T1000 (cell line): ENCODE results near the gene PHLDA1.
"Not testable (repeated sequence)": the region's sequence is repeated elsewhere in the genome, so short reads cannot be mapped to it uniquely, and the experiment has no call there.

Experiments used
- DNase-seq: peaks from one replicate; lab custom pipeline; 2025; ENCODE audit warnings: mixed read lengths; lab: John Stamatoyannopoulos, UW

PHLDA1 gene

GRCh38 chr12:75985566-75985965 is 46.0 kb downstream of the PHLDA1 start:
- DNase-seq = no peak

- no peak for DNase-seq
Observed at GRCh38 chr12:75984577-75985182, 46.9 kb downstream of the PHLDA1 start.

DNA sequence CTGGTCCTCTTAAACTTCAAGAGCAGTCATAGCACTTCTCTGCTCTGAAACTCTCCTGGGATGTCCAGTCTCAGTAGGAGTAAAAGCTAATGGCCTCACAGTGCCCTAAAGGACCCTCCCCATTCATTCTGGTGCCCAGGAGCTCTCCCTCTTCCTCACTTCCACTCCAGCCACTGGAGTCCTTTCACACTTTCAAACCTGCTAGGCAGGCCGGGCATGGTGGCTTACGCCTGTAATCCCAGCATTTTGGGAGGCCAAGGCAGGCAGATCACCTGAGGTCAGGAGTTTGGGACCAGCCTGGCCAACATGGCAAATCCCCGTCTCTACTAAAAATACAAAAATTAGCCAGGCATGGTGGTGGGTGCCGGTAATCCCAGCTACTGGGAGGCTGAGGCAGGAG is 47.7 kb downstream of the PHLDA1 start:
- not testable (repeated sequence) for DNase-seq

DNA sequence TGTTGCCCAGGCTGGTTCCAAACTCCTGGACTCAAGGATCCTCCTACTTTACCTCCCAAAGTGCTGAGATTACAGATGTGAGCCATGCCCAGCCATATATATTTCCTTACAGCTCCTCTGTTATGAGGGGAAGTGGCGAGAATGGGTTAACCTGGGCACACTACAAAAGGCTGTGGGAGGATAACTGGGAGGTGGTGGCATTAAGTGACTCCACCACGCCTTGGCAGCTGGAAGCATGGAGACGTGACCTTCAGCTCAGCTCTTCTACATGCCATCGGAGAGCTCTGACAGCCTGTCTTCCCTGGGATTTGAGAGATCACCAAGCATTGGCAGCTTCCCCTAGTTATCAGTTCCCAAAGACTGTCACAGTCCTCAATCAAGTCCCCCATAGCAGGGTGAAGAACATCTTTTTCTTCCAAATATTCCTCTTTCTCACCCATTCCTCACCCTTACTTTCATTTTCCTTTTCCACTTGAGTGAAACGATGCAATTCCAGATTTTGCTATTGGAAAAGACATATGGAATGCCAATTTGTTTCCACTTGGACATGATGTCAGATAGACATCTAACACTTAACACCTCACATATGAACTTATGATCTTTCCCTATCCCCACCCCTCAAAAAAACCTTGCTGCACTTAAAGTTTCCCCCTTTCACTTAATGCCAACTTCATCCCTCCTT is 48.5 kb downstream of the PHLDA1 start:
- DNase-seq = no peak

- no peak for DNase-seq
Observed at GRCh38 chr12:75982169-75982564, 49.4 kb downstream of the PHLDA1 start.

DNA sequence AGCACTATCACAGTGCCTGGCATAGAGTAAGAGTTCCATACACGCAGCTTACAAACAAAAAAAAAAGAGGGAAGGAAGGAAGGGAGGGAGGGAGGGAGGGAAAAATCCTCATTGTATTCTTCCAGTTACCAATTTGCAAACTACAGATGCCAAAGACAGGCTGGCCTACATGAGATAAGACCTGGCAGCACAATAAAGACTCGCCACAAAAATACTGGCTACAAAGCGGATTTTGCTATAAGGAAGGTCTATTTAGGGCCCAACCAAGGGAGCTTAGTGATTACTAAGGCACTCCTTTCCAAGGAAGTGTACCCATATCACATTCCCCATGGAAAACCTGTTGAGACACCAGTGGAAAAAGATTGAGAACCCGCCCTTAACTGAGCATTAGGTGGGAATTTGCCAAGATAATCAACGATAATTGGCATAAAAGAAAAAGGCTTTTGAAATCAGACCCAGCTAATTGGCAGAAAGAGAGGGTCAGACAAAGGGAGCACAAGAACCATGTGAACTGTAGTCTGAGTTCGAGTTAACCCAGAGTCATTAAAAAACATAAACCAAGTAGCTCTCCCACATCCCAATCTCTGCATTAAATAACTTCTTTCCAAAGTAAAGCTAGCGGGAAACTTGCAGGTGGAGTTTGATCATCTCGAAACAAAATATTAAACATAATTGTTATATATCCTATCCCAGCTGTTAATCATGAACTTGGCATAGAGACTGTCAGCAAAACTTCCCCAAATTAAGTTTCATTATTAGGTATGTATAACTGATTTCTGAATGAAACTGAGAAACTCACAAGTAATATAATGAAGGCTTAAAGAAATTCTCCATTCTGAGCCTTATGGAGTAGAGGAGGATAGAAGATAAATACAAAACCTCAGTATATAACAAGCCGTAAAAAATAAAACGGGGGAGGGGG is 50.1 kb downstream of the PHLDA1 start:
- no peak for DNase-seq

DNA sequence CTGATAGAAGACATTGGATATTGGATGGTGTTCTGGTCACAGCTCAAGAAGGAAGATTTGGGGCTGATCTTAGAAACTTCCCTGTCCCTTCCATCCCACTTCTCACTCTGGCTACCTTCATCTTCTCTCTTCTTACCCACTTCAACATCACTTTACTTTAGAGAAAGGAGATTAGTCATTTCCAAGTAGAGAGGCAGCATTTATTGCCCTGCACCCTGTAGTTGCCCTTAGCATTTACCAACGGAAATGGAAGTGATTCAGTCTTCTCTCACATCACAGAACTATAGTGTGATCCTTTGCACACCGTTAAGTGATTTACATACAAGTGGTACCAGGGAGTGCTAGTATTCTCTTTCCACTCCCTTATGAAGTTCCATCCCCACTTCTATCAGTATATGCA is 52.4 kb downstream of the PHLDA1 start:
- no peak for DNase-seq

DNA sequence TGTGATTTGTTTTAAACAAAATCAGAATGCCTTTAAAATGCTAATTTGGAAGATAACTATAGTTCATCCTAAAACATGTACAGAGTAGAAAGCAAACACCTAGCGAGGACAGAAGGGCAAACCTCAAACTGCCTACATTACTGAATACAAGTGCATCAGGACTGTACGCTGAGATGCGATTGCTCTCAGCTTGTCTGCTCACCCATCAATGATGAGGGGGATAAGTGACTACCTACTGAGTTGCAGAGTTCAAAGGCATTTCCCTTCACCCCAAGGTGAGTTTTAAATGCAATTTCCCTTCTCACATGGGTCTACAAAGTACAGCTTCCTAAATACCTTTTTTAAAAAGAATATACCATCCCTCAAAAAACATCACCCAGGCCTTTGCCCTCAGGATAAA is 52.9 kb downstream of the PHLDA1 start:
- no peak for DNase-seq

DNA sequence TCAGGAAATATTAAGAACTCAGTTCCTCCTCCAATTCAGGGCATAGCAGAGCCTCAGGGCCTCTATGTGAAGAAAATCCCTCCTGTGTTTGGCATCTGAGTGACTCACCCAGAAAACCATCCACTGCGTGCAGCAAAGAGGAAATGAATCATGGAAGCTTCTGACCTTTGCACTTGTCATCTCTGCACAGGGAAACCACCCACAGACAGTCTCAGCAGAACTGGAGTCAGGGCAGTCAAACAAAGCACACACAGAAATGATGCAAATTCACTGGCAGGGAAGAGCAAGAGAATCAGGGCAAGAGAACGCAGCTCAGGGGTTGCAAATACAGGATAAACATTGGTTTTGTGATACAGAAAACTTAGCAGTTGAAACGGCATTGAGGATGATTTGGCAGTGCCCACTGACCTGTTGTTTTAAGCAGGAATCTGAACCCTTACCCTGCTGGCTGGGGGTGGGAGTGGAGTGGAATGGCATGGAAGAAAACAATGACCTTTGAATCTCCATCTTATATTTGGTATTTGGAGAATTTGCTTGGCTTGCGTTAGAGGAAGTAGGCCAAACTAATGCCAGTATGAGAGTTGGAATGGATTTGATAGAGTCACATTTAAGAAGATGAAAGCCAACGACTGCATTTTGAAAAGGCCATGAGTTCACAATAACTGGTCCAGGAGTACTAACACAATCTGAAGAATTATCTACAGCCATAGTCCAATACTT is 53.5 kb downstream of the PHLDA1 start:
- peak; percentile 81 for DNase-seq

DNA sequence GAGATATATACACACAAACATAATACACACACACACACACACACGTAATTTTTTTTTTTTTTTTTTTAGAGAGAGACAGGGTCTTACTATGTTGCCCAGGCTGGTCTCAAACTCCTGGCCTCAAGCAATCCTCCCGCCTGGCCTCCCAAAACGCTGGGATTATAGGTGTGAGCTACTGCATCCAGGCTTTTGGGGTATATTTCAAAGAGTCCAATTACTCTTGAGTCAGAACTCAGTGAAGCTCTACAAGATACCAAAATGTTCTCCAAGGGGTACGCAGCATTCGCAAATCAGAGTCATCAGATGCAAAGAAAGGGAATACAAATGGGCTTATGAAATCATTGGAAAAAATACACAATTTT is 54.0 kb downstream of the PHLDA1 start:
- no peak for DNase-seq

- no peak for DNase-seq
Observed at GRCh38 chr12:75976913-75977312, 54.7 kb downstream of the PHLDA1 start.

- DNase-seq = no peak
Observed at GRCh38 chr12:75976113-75976512, 55.5 kb downstream of the PHLDA1 start.

- no peak for DNase-seq
Observed at GRCh38 chr12:75975702-75976101, 55.9 kb downstream of the PHLDA1 start.
